BLaER1 treated with 17β-estradiol and CSF1 and Interleukin-3, amounts not matched to agents 10 nM and 100 nM (cell line): Measurements from ENCODE around the gene HERC6.

Experiments
- H3K27ac ChIP-seq, 11 experiments: shearing (Covaris generic); formaldehyde crosslinking; 2 replicates each; pipeline ENCODE4 v1.8.1; 2022
- H3K27me3 ChIP-seq, 11 experiments: shearing (Covaris generic); formaldehyde crosslinking; 2 replicates each; pipeline ENCODE4 v1.8.1; 2022
- H3K36me3 ChIP-seq, 11 experiments: shearing (Covaris generic); formaldehyde crosslinking; 2 replicates each; pipeline ENCODE4 v1.8.1; 2022
- H3K4me1 ChIP-seq, 10 experiments: shearing (Covaris generic); formaldehyde crosslinking; 2 replicates each; pipeline ENCODE4 v1.8.1; 2022
- H3K4me2 ChIP-seq, 11 experiments: shearing (Covaris generic); formaldehyde crosslinking; 2 replicates each; pipeline ENCODE4 v1.8.1; 2022
- H3K4me3 ChIP-seq, 10 experiments: shearing (Covaris generic); formaldehyde crosslinking; 2 replicates each; pipeline ENCODE4 v1.8.1; 2022
- H3K9ac ChIP-seq, 11 experiments: shearing (Covaris generic); formaldehyde crosslinking; 2 replicates each; pipeline ENCODE4 v1.8.1; 2022
- H3K9me3 ChIP-seq, 11 experiments: shearing (Covaris generic); formaldehyde crosslinking; replicated peaks in 1 of 11; 2 replicates each; pipeline ENCODE4 v1.8.1; 2022
- H4K20me1 ChIP-seq, 11 experiments: shearing (Covaris generic); formaldehyde crosslinking; 2 replicates each; pipeline ENCODE4 v1.8.1; 2022
- Cebpa-rat ChIP-seq, 11 experiments: shearing (Covaris generic); IDR thresholded peaks; 2 replicates each; pipeline ENCODE4 v1.8.1; 2022

Gene HERC6

DNA sequence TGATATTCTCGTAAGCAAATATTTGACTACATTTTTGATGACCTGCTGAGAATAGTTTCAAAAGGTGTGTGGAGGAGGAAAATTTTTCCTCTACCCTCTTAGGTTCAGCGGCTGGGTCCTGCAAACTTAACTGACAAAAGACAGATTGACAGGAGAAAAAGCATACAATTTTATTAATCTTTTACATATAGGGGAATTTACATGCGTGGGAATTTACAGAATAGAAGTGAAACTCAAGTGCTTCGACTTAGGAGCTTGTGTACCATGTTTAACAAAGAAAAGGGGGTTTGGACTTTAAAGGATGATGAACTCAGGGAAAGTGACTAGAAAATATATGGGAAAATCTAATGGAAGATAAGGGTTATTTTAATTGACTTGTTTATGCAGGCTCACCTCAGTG, 2.5 kb downstream of the HERC6 start:
- no peaks in the 10 kb centered on the region for H3K9me3 ChIP-seq
- H3K4me3 ChIP-seq = no peak overlapping the region
- H3K27ac ChIP-seq = no peak overlapping the region
- TF ChIP-seq Cebpa-rat (IDR thresholded peaks at IDR 0.05) = no peak
- H4K20me1 ChIP-seq = no peaks in the 10 kb centered on the region
- H3K4me2 ChIP-seq = no peak overlapping the region
- peaks cover 0 to 5% (median 0%) of the 10 kb centered on the region in 10 experiments; a peak in 2 of 20 replicates for H3K4me1 ChIP-seq
- no peak overlapping the region for H3K9ac ChIP-seq
- H3K36me3 ChIP-seq = 0 out of 22 replicates have a peak, but pooled peaks cover 0 to 6% (median 0%) of the 10 kb centered on the region in 11 experiments
- no peaks in the 10 kb centered on the region for H3K27me3 ChIP-seq

DNA sequence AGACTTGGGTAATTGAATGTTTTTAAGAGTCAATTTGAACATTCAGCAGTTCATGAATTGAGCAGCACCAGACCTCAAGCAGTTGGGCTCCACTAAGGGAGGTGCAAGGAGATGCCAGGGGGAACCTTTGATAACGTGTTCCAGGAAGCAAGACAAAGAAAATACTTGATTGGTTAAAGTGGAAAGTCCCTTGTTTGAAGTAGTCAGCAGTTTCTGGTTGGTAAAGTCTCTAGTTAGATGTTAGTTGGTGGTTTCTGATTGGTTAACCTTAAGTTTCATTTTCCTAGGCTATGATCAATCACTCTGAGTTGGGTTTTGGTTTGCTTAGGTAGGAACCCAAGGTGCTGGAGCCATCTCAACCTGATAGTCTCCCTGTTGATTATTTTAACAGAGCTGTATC, 4.0 kb downstream of the HERC6 start:
- Histone ChIP-seq H3K4me2 (no peak overlapping the region), H3K27me3 (no peaks in the 10 kb centered on the region), H3K36me3 (peaks cover 0 to 7% (median 0%) of the 10 kb centered on the region in 11 experiments; a peak in 1 of 22 replicates), H3K4me3 (no peak overlapping the region), H3K4me1 (peaks cover 0 to 5% (median 0%) of the 10 kb centered on the region in 10 experiments; a peak in 2 of 20 replicates), H3K9ac (no peak overlapping the region), H3K27ac (no peak overlapping the region), H3K9me3 (no peaks in the 10 kb centered on the region), H4K20me1 (no peaks in the 10 kb centered on the region)
- no peak for TF ChIP-seq Cebpa-rat (IDR thresholded peaks at IDR 0.05)

DNA sequence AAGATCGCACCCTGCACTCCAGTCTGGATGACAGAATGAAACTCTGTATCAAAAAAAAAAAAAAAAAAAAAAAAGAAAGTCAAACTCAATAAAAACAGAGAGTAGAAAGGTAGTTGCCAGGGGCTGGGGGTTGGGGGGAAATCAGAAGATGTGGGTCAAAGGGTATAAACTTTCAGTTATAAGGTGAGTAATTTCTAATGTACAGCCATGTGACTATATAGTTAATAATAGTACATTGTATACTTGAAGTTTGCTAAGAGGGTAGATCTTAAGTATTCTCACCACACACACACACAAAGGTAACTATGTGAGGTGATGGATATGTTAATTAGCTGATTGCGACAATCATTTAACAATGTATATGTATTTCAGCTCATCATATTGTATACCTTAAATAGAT, 11.5 kb downstream of the HERC6 start:
- Histone ChIP-seq H3K9me3 (no peaks in the 10 kb centered on the region), H3K4me3 (no peak overlapping the region), H4K20me1 (no peaks in the 10 kb centered on the region), H3K4me1 (peaks cover 0 to 3% (median 0%) of the 10 kb centered on the region in 10 experiments; a peak in 1 of 20 replicates), H3K36me3 (peaks cover 0 to 13% (median 0%) of the 10 kb centered on the region in 11 experiments; a peak in 7 of 22 replicates), H3K27me3 (no peaks in the 10 kb centered on the region), H3K27ac (no peak overlapping the region), H3K9ac (no peak overlapping the region), H3K4me2 (no peak overlapping the region)
- no peak for TF ChIP-seq Cebpa-rat (IDR thresholded peaks at IDR 0.05)

DNA sequence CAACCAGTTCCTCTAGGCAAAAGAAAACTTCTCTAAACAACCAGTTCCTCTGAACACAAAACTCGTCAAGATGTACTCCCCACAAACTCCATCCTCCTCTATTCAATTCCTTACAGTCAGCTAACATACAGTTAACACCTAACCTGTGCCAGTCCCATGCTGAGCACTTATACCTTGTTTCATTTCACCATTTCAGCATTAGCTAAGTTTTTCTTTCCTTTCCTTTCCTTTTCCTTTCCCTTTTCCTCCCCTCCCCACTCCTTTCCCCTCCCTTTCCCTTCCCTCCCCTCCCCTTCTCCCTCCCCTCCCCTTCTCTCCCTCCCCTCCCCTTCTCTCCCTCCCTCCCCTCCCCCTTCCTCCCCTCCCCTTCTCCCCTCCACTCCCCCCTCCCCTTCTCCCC, 13.1 kb downstream of the HERC6 start:
- Histone ChIP-seq H3K4me2 (no peak overlapping the region), H3K9me3 (no peaks in the 10 kb centered on the region)
- TF ChIP-seq Cebpa-rat (IDR thresholded peaks at IDR 0.05) = no peak

DNA sequence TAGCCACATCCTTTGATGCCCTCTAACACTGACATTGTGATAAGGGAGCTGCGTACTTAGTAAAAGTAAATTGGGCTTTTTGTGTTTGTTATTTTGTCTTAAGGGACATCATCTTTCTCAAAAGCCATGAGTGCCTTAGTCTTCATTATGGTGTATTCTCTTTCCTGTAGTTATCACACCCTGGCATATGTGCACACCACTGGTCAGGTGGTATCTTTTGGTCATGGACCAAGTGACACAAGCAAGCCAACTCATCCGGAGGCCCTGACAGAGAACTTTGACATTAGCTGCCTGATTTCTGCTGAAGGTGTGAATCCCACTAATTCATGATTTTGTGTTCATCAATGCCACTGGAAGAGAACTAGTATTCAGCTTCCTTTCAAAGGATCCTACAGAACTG, 18.0 kb downstream of the HERC6 start:
- no peak overlapping the region for H3K27ac ChIP-seq
- no peaks in the 10 kb centered on the region for H3K27me3 ChIP-seq
- H3K36me3 ChIP-seq = peaks cover 0 to 12% (median 0%) of the 10 kb centered on the region in 11 experiments; a peak in 6 of 22 replicates
- no peaks in the 10 kb centered on the region for H3K9me3 ChIP-seq
- H3K4me1 ChIP-seq = peaks cover 0 to 3% (median 0%) of the 10 kb centered on the region in 10 experiments; a peak in 1 of 20 replicates
- no peak overlapping the region for H3K9ac ChIP-seq
- no peak overlapping the region for H3K4me2 ChIP-seq
- H4K20me1 ChIP-seq = no peaks in the 10 kb centered on the region
- H3K4me3 ChIP-seq = no peak overlapping the region
- no peak for TF ChIP-seq Cebpa-rat (IDR thresholded peaks at IDR 0.05)

More for the DNA sequence above, 13.1 kb downstream of the HERC6 start:
- H3K36me3 ChIP-seq = peaks cover 0 to 11% (median 2%) of the 10 kb centered on the region in 11 experiments; a peak in 9 of 22 replicates
- H3K27me3 ChIP-seq = no peaks in the 10 kb centered on the region
- no peaks in the 10 kb centered on the region for H4K20me1 ChIP-seq
- H3K27ac ChIP-seq = no peak overlapping the region
- H3K4me3 ChIP-seq = no peak overlapping the region
- peaks cover 0 to 3% (median 0%) of the 10 kb centered on the region in 10 experiments; a peak in 1 of 20 replicates for H3K4me1 ChIP-seq
- no peak overlapping the region for H3K9ac ChIP-seq

DNA sequence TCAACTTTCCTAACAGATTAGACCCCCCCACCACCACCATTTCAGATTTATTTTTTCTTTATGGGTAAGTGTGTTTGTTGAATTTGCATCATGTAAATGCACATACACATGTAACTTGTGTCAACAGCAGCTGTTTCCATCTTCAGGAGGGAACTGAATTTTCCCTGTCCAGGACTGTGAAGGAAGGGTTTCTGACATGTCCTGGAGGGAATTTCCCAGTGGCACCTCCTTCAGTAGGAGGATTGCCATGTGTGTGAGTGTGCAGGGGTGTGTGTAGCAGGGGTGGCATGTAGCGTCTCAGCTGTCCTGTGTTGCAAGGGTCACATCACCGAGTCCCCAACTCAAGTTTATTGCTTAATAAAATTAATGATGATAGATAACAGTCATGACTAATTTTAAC, 19.7 kb downstream of the HERC6 start:
- no peak for TF ChIP-seq Cebpa-rat (IDR thresholded peaks at IDR 0.05)
- no peaks in the 10 kb centered on the region for H3K4me1 ChIP-seq
- no peak overlapping the region for H3K27ac ChIP-seq
- H3K4me3 ChIP-seq = no peak overlapping the region
- no peaks in the 10 kb centered on the region for H4K20me1 ChIP-seq
- H3K9ac ChIP-seq = no peak overlapping the region
- H3K9me3 ChIP-seq = no peaks in the 10 kb centered on the region
- H3K27me3 ChIP-seq = no peaks in the 10 kb centered on the region
- H3K36me3 ChIP-seq = peaks cover 0 to 12% (median 0%) of the 10 kb centered on the region in 11 experiments; a peak in 2 of 22 replicates
- no peak overlapping the region for H3K4me2 ChIP-seq

DNA sequence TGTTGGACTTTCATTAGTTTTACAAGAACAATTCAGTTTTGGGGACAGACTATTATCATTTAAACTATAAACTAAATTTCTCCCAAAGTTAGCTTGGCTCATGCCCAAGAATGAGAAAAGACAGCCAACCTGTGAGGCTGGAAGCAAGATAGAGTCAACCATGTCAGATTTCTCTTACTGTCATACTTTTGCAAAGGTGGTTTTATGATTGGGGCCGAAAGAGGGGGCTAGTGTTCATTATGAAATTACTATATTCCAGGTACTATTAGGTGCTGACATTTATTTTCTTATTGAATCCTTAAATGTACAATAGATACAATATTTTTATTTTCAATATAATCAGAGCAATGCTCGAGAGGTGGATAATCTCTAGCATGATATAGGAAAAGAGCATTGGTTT, 30.6 kb downstream of the HERC6 start:
- no peak for TF ChIP-seq Cebpa-rat (IDR thresholded peaks at IDR 0.05)
- H3K36me3 ChIP-seq = peaks cover 0 to 4% (median 0%) of the 10 kb centered on the region in 11 experiments; a peak in 2 of 22 replicates
- H3K9ac ChIP-seq = no peak overlapping the region
- H4K20me1 ChIP-seq = no peaks in the 10 kb centered on the region
- no peaks in the 10 kb centered on the region for H3K27me3 ChIP-seq
- no peak overlapping the region for H3K4me3 ChIP-seq
- H3K4me1 ChIP-seq = no peaks in the 10 kb centered on the region
- H3K9me3 ChIP-seq = no peaks in the 10 kb centered on the region
- no peak overlapping the region for H3K27ac ChIP-seq
- H3K4me2 ChIP-seq = no peak overlapping the region

DNA sequence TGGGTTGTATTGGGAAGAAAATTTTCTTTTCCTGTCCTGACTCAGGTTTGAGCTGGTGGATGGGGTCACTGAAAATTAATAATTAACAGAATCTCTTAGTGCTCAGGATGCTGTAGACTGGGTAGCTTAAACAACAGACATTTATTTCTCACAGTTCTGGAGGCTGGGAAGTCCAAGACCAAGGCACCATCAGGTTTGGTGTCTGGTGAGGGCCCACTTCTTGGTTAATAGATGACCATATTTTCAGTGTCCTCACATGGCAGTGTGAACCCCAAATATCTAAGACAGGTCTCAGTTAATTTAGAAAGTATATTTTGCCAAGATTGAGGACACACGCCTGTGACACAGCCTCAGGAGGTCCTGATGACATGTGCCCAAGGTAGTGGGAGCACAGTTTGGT, 31.1 kb downstream of the HERC6 start:
- H3K9me3 ChIP-seq = no peaks in the 10 kb centered on the region
- H3K27me3 ChIP-seq = no peaks in the 10 kb centered on the region
- peaks cover 0 to 4% (median 0%) of the 10 kb centered on the region in 11 experiments; a peak in 2 of 22 replicates for H3K36me3 ChIP-seq
- no peak for TF ChIP-seq Cebpa-rat (IDR thresholded peaks at IDR 0.05)
- no peak overlapping the region for H3K27ac ChIP-seq
- H3K4me2 ChIP-seq = no peak overlapping the region
- no peak overlapping the region for H3K9ac ChIP-seq
- no peaks in the 10 kb centered on the region for H4K20me1 ChIP-seq
- no peaks in the 10 kb centered on the region for H3K4me1 ChIP-seq
- no peak overlapping the region for H3K4me3 ChIP-seq

DNA sequence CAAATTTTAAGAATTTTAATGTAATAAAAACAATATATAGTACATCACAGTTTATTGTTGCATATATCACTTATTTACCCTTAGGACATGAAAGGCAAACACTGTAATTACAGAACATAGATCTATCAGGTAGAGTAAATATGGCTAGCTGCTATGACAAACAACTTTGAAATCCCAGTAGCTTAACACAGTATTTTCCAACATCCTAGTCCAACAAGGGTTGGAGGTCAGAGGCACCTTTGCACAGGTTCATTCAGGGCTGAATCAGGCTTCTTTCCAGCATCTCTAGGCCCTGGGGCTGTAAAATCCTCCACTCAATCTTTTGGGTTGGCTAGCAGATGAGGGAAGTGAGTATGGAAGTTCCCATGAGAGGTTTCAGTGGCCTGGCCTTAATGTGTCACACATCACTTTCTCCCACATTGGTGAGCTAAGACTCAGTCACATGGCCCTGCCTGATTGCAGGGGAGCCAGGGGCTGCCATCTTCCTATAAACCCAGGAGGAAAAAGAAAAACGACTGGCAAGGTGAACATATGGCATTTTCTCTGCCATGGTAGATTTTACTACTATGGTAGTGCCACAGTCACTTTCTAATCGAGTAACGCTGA, 32.9 kb downstream of the HERC6 start:
- no peak for TF ChIP-seq Cebpa-rat (IDR thresholded peaks at IDR 0.05)
- no peaks in the 10 kb centered on the region for H3K9me3 ChIP-seq
- no peak overlapping the region for H3K9ac ChIP-seq
- no peaks in the 10 kb centered on the region for H3K27me3 ChIP-seq
- no peaks in the 10 kb centered on the region for H4K20me1 ChIP-seq
- H3K4me2 ChIP-seq = no peak overlapping the region
- no peaks in the 10 kb centered on the region for H3K4me1 ChIP-seq
- H3K4me3 ChIP-seq = no peak overlapping the region
- H3K27ac ChIP-seq = no peak overlapping the region
- peaks cover 0 to 4% (median 0%) of the 10 kb centered on the region in 11 experiments; a peak in 2 of 22 replicates for H3K36me3 ChIP-seq

DNA sequence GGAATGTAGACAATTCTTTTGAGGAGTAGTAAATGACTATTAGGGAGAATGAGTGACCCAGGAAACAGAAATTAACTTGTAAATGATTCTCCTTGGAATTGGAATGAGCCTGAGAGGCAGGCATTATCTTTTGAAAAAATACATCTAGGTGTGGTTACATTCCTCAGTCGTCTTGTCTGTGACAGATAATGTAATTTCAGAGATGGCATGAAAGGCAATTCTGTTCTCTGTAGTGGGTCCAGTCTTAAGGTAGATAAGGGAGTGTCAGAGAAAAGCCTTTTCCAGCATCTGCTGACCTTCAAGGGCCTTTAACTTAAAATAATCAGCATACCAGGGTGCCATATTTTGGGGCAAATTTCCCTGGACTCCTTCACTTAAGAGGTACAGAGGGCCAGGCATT, 35.1 kb downstream of the HERC6 start:
- Histone ChIP-seq H3K27ac (no peak overlapping the region), H3K4me3 (no peak overlapping the region), H3K9me3 (no peaks in the 10 kb centered on the region), H3K4me2 (no peak overlapping the region), H3K27me3 (no peaks in the 10 kb centered on the region), H4K20me1 (no peaks in the 10 kb centered on the region), H3K36me3 (peaks cover 0 to 4% (median 0%) of the 10 kb centered on the region in 11 experiments; a peak in 2 of 22 replicates), H3K4me1 (no peaks in the 10 kb centered on the region), H3K9ac (no peak overlapping the region)
- no peak for TF ChIP-seq Cebpa-rat (IDR thresholded peaks at IDR 0.05)
